Measurements from ENCODE around the gene ENO4.

Gene ENO4

GRCh38 chr10:116857156-116857555, 7.9 kb downstream of the ENO4 start:
- Histone ChIP-seq H3K4me1 (peaks cover 9% of the 10 kb centered on the region), H3K36me3 (ENCODE audit: control insufficient read depth, insufficient read depth, low read length) (no peaks in the 10 kb centered on the region), H2AFZ (no peak overlapping the region), H3K4me2 (ENCODE audit: low read length) (no peak overlapping the region), H3K79me2 (no peaks in the 10 kb centered on the region), H3K27me3 (ENCODE audit: control insufficient read depth, insufficient read depth, low read length) (no peaks in the 10 kb centered on the region), H3K9ac (no peak overlapping the region), H3K27ac (no peak overlapping the region), H3K4me3 (ENCODE audit: low read depth, low read length) (no peak overlapping the region), H3K9me3 (ENCODE audit: control insufficient read depth, low read length) (no peaks in the 10 kb centered on the region)
- TF ChIP-seq CTCF (IDR thresholded peaks at IDR 0.05) = no peak

GRCh38 chr10:116861796-116862195, 12.5 kb downstream of the ENO4 start:
- Histone ChIP-seq H3K4me1 (peaks cover 3% of the 10 kb centered on the region), H3K27ac (no peak overlapping the region), H3K4me3 (ENCODE audit: low read depth, low read length) (no peak overlapping the region), H3K79me2 (no peaks in the 10 kb centered on the region), H3K4me2 (ENCODE audit: low read length) (no peak overlapping the region), H3K36me3 (ENCODE audit: control insufficient read depth, insufficient read depth, low read length) (no peaks in the 10 kb centered on the region), H3K27me3 (ENCODE audit: control insufficient read depth, insufficient read depth, low read length) (no peaks in the 10 kb centered on the region), H3K9me3 (ENCODE audit: control insufficient read depth, low read length) (no peaks in the 10 kb centered on the region), H2AFZ (no peak overlapping the region), H3K9ac (no peak overlapping the region)
- no peak for TF ChIP-seq CTCF (IDR thresholded peaks at IDR 0.05)

- Histone ChIP-seq H3K4me2 (ENCODE audit: low read length) (no peak overlapping the region), H3K27me3 (ENCODE audit: control insufficient read depth, insufficient read depth, low read length) (no peaks in the 10 kb centered on the region), H3K36me3 (ENCODE audit: control insufficient read depth, insufficient read depth, low read length) (no peaks in the 10 kb centered on the region), H3K9ac (no peak overlapping the region), H3K4me1 (peaks cover 5% of the 10 kb centered on the region), H3K4me3 (ENCODE audit: low read depth, low read length) (no peak overlapping the region), H3K79me2 (no peaks in the 10 kb centered on the region), H2AFZ (no peak overlapping the region), H3K27ac (no peak overlapping the region), H3K9me3 (ENCODE audit: control insufficient read depth, low read length) (no peaks in the 10 kb centered on the region)
- TF ChIP-seq CTCF (IDR thresholded peaks at IDR 0.05) = no peak
Measured at GRCh38 chr10:116864436-116864835, 15.1 kb downstream of the ENO4 start.

- Histone ChIP-seq H3K9ac (no peak overlapping the region), H3K36me3 (ENCODE audit: control insufficient read depth, insufficient read depth, low read length) (no peaks in the 10 kb centered on the region), H3K4me1 (peaks cover 10% of the 10 kb centered on the region), H2AFZ (no peak overlapping the region), H3K4me3 (ENCODE audit: low read depth, low read length) (no peak overlapping the region), H3K4me2 (ENCODE audit: low read length) (no peak overlapping the region), H3K79me2 (no peaks in the 10 kb centered on the region), H3K27me3 (ENCODE audit: control insufficient read depth, insufficient read depth, low read length) (no peaks in the 10 kb centered on the region), H3K27ac (no peak overlapping the region), H3K9me3 (ENCODE audit: control insufficient read depth, low read length) (no peaks in the 10 kb centered on the region)
- TF ChIP-seq CTCF (IDR thresholded peaks at IDR 0.05) = no peak
Measured at GRCh38 chr10:116866066-116866465, 16.8 kb downstream of the ENO4 start.

- Histone ChIP-seq H3K4me2 (ENCODE audit: low read length) (no peak overlapping the region), H3K36me3 (ENCODE audit: control insufficient read depth, insufficient read depth, low read length) (no peaks in the 10 kb centered on the region), H3K4me3 (ENCODE audit: low read depth, low read length) (no peak overlapping the region), H3K9ac (no peak overlapping the region), H3K4me1 (peaks cover 7% of the 10 kb centered on the region), H3K79me2 (no peaks in the 10 kb centered on the region), H3K27me3 (ENCODE audit: control insufficient read depth, insufficient read depth, low read length) (no peaks in the 10 kb centered on the region), H3K27ac (no peak overlapping the region), H3K9me3 (ENCODE audit: control insufficient read depth, low read length) (no peaks in the 10 kb centered on the region), H2AFZ (no peak overlapping the region)
- no peak for TF ChIP-seq CTCF (IDR thresholded peaks at IDR 0.05)
Measured at GRCh38 chr10:116866987-116867595, 17.8 kb downstream of the ENO4 start.

All from parathyroid adenoma (tissue), 2 donors.